ENCODE results near the gene SETBP1. TPM values are rescaled to one million over a fixed set of nuclear protein-coding genes. Genes with fewer than 3 reads are reported as not detected.

Gene SETBP1
- total RNA-seq, 1 donor: 22.8 TPM

GRCh38 chr18:44870631-44871502 is 190.2 kb downstream of the SETBP1 start:
- no peak for DNase-seq (ENCODE audit: insufficient read length, low spot score, missing footprints)
- TF ChIP-seq CTCF (IDR thresholded peaks at IDR 0.05; ENCODE audit: extremely low read depth, low read depth, low read length): no peak
- Histone ChIP-seq H3K27ac (ENCODE audit: low read depth, low read length) (no peak overlapping the region), H3K27me3 (ENCODE audit: insufficient read depth, low read length) (no peaks in the 10 kb centered on the region), H2AFZ (ENCODE audit: low read length) (no peak overlapping the region), H3K79me2 (ENCODE audit: insufficient read depth, low read length) (no peaks in the 10 kb centered on the region), H4K20me1 (ENCODE audit: insufficient read depth, low read length) (no peaks in the 10 kb centered on the region), H3K4me3 (ENCODE audit: insufficient read depth, low read length) (no peak overlapping the region), H3K9me3 (ENCODE audit: low read depth, low read length) (no peaks in the 10 kb centered on the region), H3K4me1 (ENCODE audit: insufficient read depth, low read length) (no peaks in the 10 kb centered on the region), H3K36me3 (ENCODE audit: insufficient read depth, low read length) (no peaks in the 10 kb centered on the region), H3K4me2 (ENCODE audit: insufficient read depth, low read length) (no peak overlapping the region)

DNA sequence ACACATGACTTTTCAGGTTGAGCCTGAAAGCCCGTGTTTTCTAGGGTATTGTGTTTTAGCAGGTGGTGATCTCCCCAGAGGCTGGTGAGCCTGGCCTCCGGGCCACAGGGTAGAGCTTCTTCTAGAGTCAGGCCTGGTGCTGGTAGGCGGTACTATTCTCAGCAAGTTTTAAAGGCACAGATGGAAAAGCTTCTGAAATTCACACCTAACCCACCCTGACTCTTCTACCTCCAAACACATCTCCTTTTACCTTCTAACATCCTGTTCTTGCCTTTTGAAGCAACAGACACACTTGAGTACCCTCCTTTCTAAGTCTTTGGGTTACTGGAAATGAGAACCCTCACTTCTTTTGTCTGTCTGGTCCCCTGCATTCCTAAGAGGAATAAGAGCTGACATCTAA is 191.1 kb downstream of the SETBP1 start:
- H2AFZ ChIP-seq (ENCODE audit: low read length): no peak overlapping the region
- no peak overlapping the region for H3K4me3 ChIP-seq (ENCODE audit: insufficient read depth, low read length)
- no peaks in the 10 kb centered on the region for H3K9me3 ChIP-seq (ENCODE audit: low read depth, low read length)
- TF ChIP-seq CTCF (IDR thresholded peaks at IDR 0.05; ENCODE audit: extremely low read depth, low read depth, low read length): no peak
- no peak for DNase-seq (ENCODE audit: insufficient read length, low spot score, missing footprints)
- H3K27me3 ChIP-seq (ENCODE audit: insufficient read depth, low read length): no peaks in the 10 kb centered on the region
- no peaks in the 10 kb centered on the region for H3K4me1 ChIP-seq (ENCODE audit: insufficient read depth, low read length)
- H3K4me2 ChIP-seq (ENCODE audit: insufficient read depth, low read length): no peak overlapping the region
- H3K27ac ChIP-seq (ENCODE audit: low read depth, low read length): no peak overlapping the region
- H4K20me1 ChIP-seq (ENCODE audit: insufficient read depth, low read length): no peaks in the 10 kb centered on the region
- no peaks in the 10 kb centered on the region for H3K36me3 ChIP-seq (ENCODE audit: insufficient read depth, low read length)
- no peaks in the 10 kb centered on the region for H3K79me2 ChIP-seq (ENCODE audit: insufficient read depth, low read length)

- Histone ChIP-seq H3K27me3 (ENCODE audit: insufficient read depth, low read length) (no peaks in the 10 kb centered on the region), H3K4me3 (ENCODE audit: insufficient read depth, low read length) (no peak overlapping the region), H3K79me2 (ENCODE audit: insufficient read depth, low read length) (no peaks in the 10 kb centered on the region), H3K4me1 (ENCODE audit: insufficient read depth, low read length) (no peaks in the 10 kb centered on the region), H2AFZ (ENCODE audit: low read length) (no peak overlapping the region), H3K9me3 (ENCODE audit: low read depth, low read length) (no peaks in the 10 kb centered on the region), H3K27ac (ENCODE audit: low read depth, low read length) (no peak overlapping the region), H4K20me1 (ENCODE audit: insufficient read depth, low read length) (no peaks in the 10 kb centered on the region), H3K36me3 (ENCODE audit: insufficient read depth, low read length) (no peaks in the 10 kb centered on the region), H3K4me2 (ENCODE audit: insufficient read depth, low read length) (no peak overlapping the region)
- no peak for DNase-seq (ENCODE audit: insufficient read length, low spot score, missing footprints)
- no peak for TF ChIP-seq CTCF (IDR thresholded peaks at IDR 0.05; ENCODE audit: extremely low read depth, low read depth, low read length)
Measured at GRCh38 chr18:44876024-44876423, 195.3 kb downstream of the SETBP1 start.

GRCh38 chr18:44876755-44877154 is 196.1 kb downstream of the SETBP1 start:
- H3K79me2 ChIP-seq (ENCODE audit: insufficient read depth, low read length): no peaks in the 10 kb centered on the region
- no peak for DNase-seq (ENCODE audit: insufficient read length, low spot score, missing footprints)
- H2AFZ ChIP-seq (ENCODE audit: low read length): no peak overlapping the region
- no peak overlapping the region for H3K4me2 ChIP-seq (ENCODE audit: insufficient read depth, low read length)
- no peaks in the 10 kb centered on the region for H3K4me1 ChIP-seq (ENCODE audit: insufficient read depth, low read length)
- H3K4me3 ChIP-seq (ENCODE audit: insufficient read depth, low read length): no peak overlapping the region
- no peak overlapping the region for H3K27ac ChIP-seq (ENCODE audit: low read depth, low read length)
- H3K36me3 ChIP-seq (ENCODE audit: insufficient read depth, low read length): no peaks in the 10 kb centered on the region
- H3K9me3 ChIP-seq (ENCODE audit: low read depth, low read length): no peaks in the 10 kb centered on the region
- no peaks in the 10 kb centered on the region for H4K20me1 ChIP-seq (ENCODE audit: insufficient read depth, low read length)
- TF ChIP-seq CTCF (IDR thresholded peaks at IDR 0.05; ENCODE audit: extremely low read depth, low read depth, low read length): no peak
- H3K27me3 ChIP-seq (ENCODE audit: insufficient read depth, low read length): no peaks in the 10 kb centered on the region

All from osteoblast (primary cell).